Measurements from ENCODE around the gene OOEP.
"Not testable (repeated sequence)": the region's sequence is repeated elsewhere in the genome, so short reads cannot be mapped to it uniquely, and the experiment has no call there.

Gene OOEP

GRCh38 chr6:73369563-73369962 lies at the start of gene OOEP:
TSS of gene OOEP (minus strand) at chr6:73369897. CDS start at chr6:73369792, 105 bp downstream.
- Mint-ChIP-seq H3K9me3 (peaks cover 11 to 12% of the 10 kb centered on the region in 2 donors), H3K4me3 (no peak within 1 kb of the TSS), H3K27me3 (no peaks in the 10 kb centered on the region), H3K27ac (no peak within 1 kb of the TSS), H3K4me1 (no peaks in the 10 kb centered on the region)
- ATAC-seq, result no peak
- no peak for DNase-seq

- Mint-ChIP-seq H3K27me3 (no peaks in the 10 kb centered on the region), H3K27ac (peak overlapping the region in 1 of 2 donors; percentile 50), H3K4me3 (no peak overlapping the region), H3K4me1 (peaks cover 19% of the 10 kb centered on the region), H3K9me3 (no peaks in the 10 kb centered on the region)
- ATAC-seq, result no peak
- DNase-seq, result no peak
Observed at GRCh38 chr6:73418081-73418741, 48.5 kb upstream of the OOEP start.

GRCh38 chr6:73413102-73413501 lies 43.4 kb upstream of the OOEP start:
- ATAC-seq (no peak), DNase-seq (no peak)
- H3K27me3 Mint-ChIP-seq, result no peaks in the 10 kb centered on the region
- peaks cover under 1% of the 10 kb centered on the region for H3K4me1 Mint-ChIP-seq
- no peak overlapping the region for H3K27ac Mint-ChIP-seq
- H3K4me3 Mint-ChIP-seq, result no peak overlapping the region
- no peaks in the 10 kb centered on the region for H3K9me3 Mint-ChIP-seq

GRCh38 chr6:73409395-73409794 lies 39.7 kb upstream of the OOEP start:
- no peaks in the 10 kb centered on the region for H3K27me3 Mint-ChIP-seq
- DNase-seq, result no peak
- no peaks in the 10 kb centered on the region for H3K4me1 Mint-ChIP-seq
- H3K4me3 Mint-ChIP-seq, result no peak overlapping the region
- no peaks in the 10 kb centered on the region for H3K9me3 Mint-ChIP-seq
- ATAC-seq, result no peak
- no peak overlapping the region for H3K27ac Mint-ChIP-seq

GRCh38 chr6:73400656-73401055 lies 31.0 kb upstream of the OOEP start:
- Mint-ChIP-seq H3K9me3 (no peaks in the 10 kb centered on the region), H3K27me3 (no peaks in the 10 kb centered on the region), H3K4me3 (no peak overlapping the region), H3K4me1 (no peaks in the 10 kb centered on the region), H3K27ac (no peak overlapping the region)
- DNase-seq (no peak), ATAC-seq (no peak)

- peaks cover 11% of the 10 kb centered on the region for H3K4me1 Mint-ChIP-seq
- ATAC-seq (no peak), DNase-seq (no peak)
- no peak overlapping the region for H3K4me3 Mint-ChIP-seq
- H3K27me3 Mint-ChIP-seq, result no peaks in the 10 kb centered on the region
- no peaks in the 10 kb centered on the region for H3K9me3 Mint-ChIP-seq
- H3K27ac Mint-ChIP-seq, result no peak overlapping the region
Observed at GRCh38 chr6:73395875-73396274, 26.2 kb upstream of the OOEP start.

GRCh38 chr6:73394577-73395354 lies 25.1 kb upstream of the OOEP start, which contains the start of gene DDX43:
TSS of gene DDX43 (plus strand) at chr6:73394828. CDS start at chr6:73394906, 78 bp downstream.
- Mint-ChIP-seq H3K27me3 (no peaks in the 10 kb centered on the region), H3K4me3 (peak within 1 kb of the TSS; percentile 71 to 81), H3K4me1 (peaks cover 11% of the 10 kb centered on the region), H3K27ac (peak within 1 kb of the TSS; percentile 96), H3K9me3 (no peaks in the 10 kb centered on the region)
- DNase-seq (peak; percentile 25 to 67), ATAC-seq (peak; percentile 88)

- Mint-ChIP-seq H3K4me1 (peaks cover 17% of the 10 kb centered on the region), H3K4me3 (no peak overlapping the region), H3K9me3 (no peaks in the 10 kb centered on the region), H3K27me3 (no peaks in the 10 kb centered on the region), H3K27ac (peak overlapping the region in 1 of 2 donors; percentile 63)
- ATAC-seq, result no peak
- DNase-seq, result no peak
Observed at GRCh38 chr6:73393278-73393677, 23.6 kb upstream of the OOEP start.

- H3K27me3 Mint-ChIP-seq, ATAC-seq, DNase-seq, H3K27ac Mint-ChIP-seq, H3K4me3 Mint-ChIP-seq, H3K9me3 Mint-ChIP-seq: not testable (repeated sequence)
- peaks cover 17% of the 10 kb centered on the region for H3K4me1 Mint-ChIP-seq
Observed at GRCh38 chr6:73392188-73392587, 22.5 kb upstream of the OOEP start.

GRCh38 chr6:73391675-73392074 lies 22.0 kb upstream of the OOEP start:
- H3K27me3 Mint-ChIP-seq, result no peaks in the 10 kb centered on the region
- ATAC-seq (no peak), DNase-seq (no peak)
- H3K4me1 Mint-ChIP-seq, result peaks cover 17% of the 10 kb centered on the region
- H3K4me3 Mint-ChIP-seq, result no peak overlapping the region
- H3K27ac Mint-ChIP-seq, result no peak overlapping the region
- no peaks in the 10 kb centered on the region for H3K9me3 Mint-ChIP-seq

GRCh38 chr6:73389854-73390253 lies 20.2 kb upstream of the OOEP start:
- Mint-ChIP-seq H3K27me3 (no peaks in the 10 kb centered on the region), H3K27ac (no peak overlapping the region), H3K9me3 (no peaks in the 10 kb centered on the region), H3K4me1 (peaks cover 17% of the 10 kb centered on the region), H3K4me3 (no peak overlapping the region)
- ATAC-seq (no peak), DNase-seq (no peak)

- peak; percentile 88 for ATAC-seq
- Mint-ChIP-seq H3K4me3 (peak overlapping the region; percentile 85 to 92), H3K9me3 (no peaks in the 10 kb centered on the region), H3K4me1 (peaks cover 17% of the 10 kb centered on the region), H3K27me3 (no peaks in the 10 kb centered on the region), H3K27ac (peak overlapping the region; percentile 52 to 54)
- DNase-seq, result peak; percentile 36 to 50
Observed at GRCh38 chr6:73388800-73389512, 19.3 kb upstream of the OOEP start.

GRCh38 chr6:73388433-73388799 lies 18.7 kb upstream of the OOEP start:
- Mint-ChIP-seq H3K27me3 (no peaks in the 10 kb centered on the region), H3K4me3 (peak overlapping the region; percentile 85 to 92), H3K4me1 (peaks cover 17% of the 10 kb centered on the region), H3K9me3 (no peaks in the 10 kb centered on the region), H3K27ac (peak overlapping the region in 1 of 2 donors; percentile 52)
- DNase-seq (no peak), ATAC-seq (peak; percentile 44)

GRCh38 chr6:73382462-73383113 lies 12.9 kb upstream of the OOEP start:
- no peak overlapping the region for H3K27ac Mint-ChIP-seq
- H3K4me1 Mint-ChIP-seq, result no peaks in the 10 kb centered on the region
- DNase-seq, result no peak
- no peaks in the 10 kb centered on the region for H3K27me3 Mint-ChIP-seq
- no peak for ATAC-seq
- no peak overlapping the region for H3K4me3 Mint-ChIP-seq
- H3K9me3 Mint-ChIP-seq, result no peaks in the 10 kb centered on the region

GRCh38 chr6:73381531-73381930 lies 11.8 kb upstream of the OOEP start:
- not testable (repeated sequence) for H3K27ac Mint-ChIP-seq, H3K4me3 Mint-ChIP-seq, H3K9me3 Mint-ChIP-seq, ATAC-seq, H3K27me3 Mint-ChIP-seq, DNase-seq, H3K4me1 Mint-ChIP-seq
